OCI-LY1 (cell line): ENCODE data around the gene P2RY2.

Experiments used
- H2AFZ ChIP-seq: fragments of 200-600 bp; sonication (generic), shearing (Covaris generic); 2 replicates; pipeline ENCODE4 v1.6.0; 2014; ENCODE audit warnings: antibody characterized with exemption, mild to moderate bottlenecking, low read length
- H3F3A ChIP-seq: fragments of 200-600 bp; sonication (generic), shearing (Covaris generic); 2 replicates; pipeline ENCODE4 v1.6.0; 2014; ENCODE audit warnings: mild to moderate bottlenecking, antibody characterized with exemption, low read length, moderate library complexity; ENCODE audit not compliant: insufficient read depth
- H3K27ac ChIP-seq: fragments of 200-600 bp; sonication (generic); 2 replicates; pipeline ENCODE4 v1.5.1; 2014; ENCODE audit warnings: low read length, mixed run types, mild to moderate bottlenecking, low read depth; ENCODE audit not compliant: poor library complexity, severe bottlenecking
- H3K27me3 ChIP-seq: fragments of 200-600 bp; sonication (generic); 2 replicates; pipeline ENCODE4 v1.6.0; 2014; ENCODE audit warnings: antibody characterized with exemption, mild to moderate bottlenecking, low read length, moderate library complexity; ENCODE audit not compliant: insufficient read depth
- H3K36me3 ChIP-seq: fragments of 200-600 bp; sonication (generic); 2 replicates; pipeline ENCODE4 v1.6.1; 2014; ENCODE audit warnings: mild to moderate bottlenecking, antibody characterized with exemption, low read length, moderate library complexity, mixed read lengths; ENCODE audit not compliant: insufficient read depth
- H3K4me1 ChIP-seq: fragments of 200-600 bp; sonication (generic); 2 replicates; pipeline ENCODE4 v1.5.1; 2014; ENCODE audit warnings: mild to moderate bottlenecking, low read length, moderate library complexity; ENCODE audit not compliant: insufficient read depth, severe bottlenecking
- H3K4me2 ChIP-seq: fragments of 200-600 bp; sonication (generic), shearing (Covaris generic); 2 replicates; pipeline ENCODE4 v1.6.1; 2014; ENCODE audit warnings: low read length
- H3K4me3 ChIP-seq: fragments of 200-600 bp; sonication (generic); 2 replicates; pipeline ENCODE4 v1.5.1; 2014; ENCODE audit warnings: low read length, low read depth, mild to moderate bottlenecking, mixed read lengths; ENCODE audit not compliant: poor library complexity, severe bottlenecking
- H3K79me2 ChIP-seq: fragments of 200-600 bp; shearing (Covaris generic); 2 replicates; pipeline ENCODE4 v1.6.1; 2016; ENCODE audit warnings: mixed run types, low read length, mixed read lengths; ENCODE audit not compliant: insufficient read depth
- H3K9ac ChIP-seq: fragments of 200-600 bp; sonication (generic), shearing (Covaris generic); 2 replicates; pipeline ENCODE4 v1.6.1; 2014; ENCODE audit warnings: mild to moderate bottlenecking, low read length, mixed read lengths
- H3K9me2 ChIP-seq: fragments of 200-600 bp; sonication (generic), shearing (Covaris generic); 2 replicates; pipeline ENCODE4 v1.6.1; 2014; ENCODE audit warnings: low read depth, mild to moderate bottlenecking, low read length, mixed read lengths
- H3K9me3 ChIP-seq: fragments of 200-600 bp; shearing (Covaris generic); 2 replicates; pipeline ENCODE4 v1.6.1; 2014; ENCODE audit warnings: low read length, mixed read lengths
- H4K20me1 ChIP-seq: fragments of 200-600 bp; sonication (generic), shearing (Covaris generic); 2 replicates; pipeline ENCODE4 v1.6.0; 2016; ENCODE audit warnings: mild to moderate bottlenecking, low read length; ENCODE audit not compliant: insufficient read depth
- CTCF ChIP-seq: fragments of 200-600 bp; sonication (generic), shearing (Covaris generic); IDR thresholded peaks from 2 replicates; pipeline ENCODE4 v1.5.1; 2017; ENCODE audit warnings: mild to moderate bottlenecking, antibody characterized with exemption, low read length, moderate library complexity, mixed read lengths
- EZH2 ChIP-seq: fragments of 200-600 bp; sonication (generic), shearing (Covaris generic); IDR thresholded peaks from 2 replicates; pipeline ENCODE4 v1.8.0; 2017; ENCODE audit warnings: borderline replicate concordance, mixed run types, mild to moderate bottlenecking, antibody characterized with exemption, low read length, moderate library complexity, mixed read lengths

The P2RY2 gene

GRCh38 chr11:73265278-73265810, 47.3 kb downstream of the P2RY2 start:
- no peak overlapping the region for H3K27ac ChIP-seq
- H3K27me3 ChIP-seq, result no peaks in the 10 kb centered on the region
- no peaks in the 10 kb centered on the region for H3K4me1 ChIP-seq
- H3K9me2 ChIP-seq, result no peaks in the 10 kb centered on the region
- no peaks in the 10 kb centered on the region for H4K20me1 ChIP-seq
- no peak overlapping the region for H3K4me3 ChIP-seq
- H3K36me3 ChIP-seq, result no peaks in the 10 kb centered on the region
- no peak overlapping the region for H3K9ac ChIP-seq
- H3F3A ChIP-seq, result no peaks in the 10 kb centered on the region
- H2AFZ ChIP-seq, result no peak overlapping the region
- no peak for TF ChIP-seq EZH2
- TF ChIP-seq CTCF, result no peak
- H3K79me2 ChIP-seq, result no peaks in the 10 kb centered on the region
- H3K9me3 ChIP-seq, result no peaks in the 10 kb centered on the region
- H3K4me2 ChIP-seq, result no peak overlapping the region

- Histone ChIP-seq H3K4me1 (no peaks in the 10 kb centered on the region), H3K36me3 (no peaks in the 10 kb centered on the region), H3K27me3 (no peaks in the 10 kb centered on the region; the same call in 1 of the 2 replicates)
Observed at GRCh38 chr11:73265853-73266645, 48.0 kb downstream of the P2RY2 start.

GRCh38 chr11:73266646-73267020, 48.6 kb downstream of the P2RY2 start:
- Histone ChIP-seq H3K27ac (no peak overlapping the region), H3K4me3 (no peak overlapping the region), H3K4me1 (no peaks in the 10 kb centered on the region), H3K9me3 (no peaks in the 10 kb centered on the region), H3K27me3 (no peaks in the 10 kb centered on the region; the same call in 1 of the 2 replicates), H4K20me1 (no peaks in the 10 kb centered on the region), H3K9ac (no peak overlapping the region), H3F3A (no peaks in the 10 kb centered on the region), H2AFZ (no peak overlapping the region), H3K36me3 (no peaks in the 10 kb centered on the region), H3K4me2 (no peak overlapping the region), H3K9me2 (no peaks in the 10 kb centered on the region), H3K79me2 (no peaks in the 10 kb centered on the region)
- TF ChIP-seq CTCF (no peak), EZH2 (no peak)

More at GRCh38 chr11:73265853-73266645, 48.0 kb downstream of the P2RY2 start:
- Histone ChIP-seq H3K9me2 (no peaks in the 10 kb centered on the region), H3F3A (no peaks in the 10 kb centered on the region), H3K4me2 (no peak overlapping the region), H3K79me2 (no peaks in the 10 kb centered on the region), H3K4me3 (no peak overlapping the region), H4K20me1 (no peaks in the 10 kb centered on the region), H3K9ac (no peak overlapping the region), H2AFZ (no peak overlapping the region), H3K9me3 (no peaks in the 10 kb centered on the region), H3K27ac (no peak overlapping the region)
- TF ChIP-seq CTCF (no peak), EZH2 (no peak)
